Measurements from ENCODE around the gene SERGEF.

DNA sequence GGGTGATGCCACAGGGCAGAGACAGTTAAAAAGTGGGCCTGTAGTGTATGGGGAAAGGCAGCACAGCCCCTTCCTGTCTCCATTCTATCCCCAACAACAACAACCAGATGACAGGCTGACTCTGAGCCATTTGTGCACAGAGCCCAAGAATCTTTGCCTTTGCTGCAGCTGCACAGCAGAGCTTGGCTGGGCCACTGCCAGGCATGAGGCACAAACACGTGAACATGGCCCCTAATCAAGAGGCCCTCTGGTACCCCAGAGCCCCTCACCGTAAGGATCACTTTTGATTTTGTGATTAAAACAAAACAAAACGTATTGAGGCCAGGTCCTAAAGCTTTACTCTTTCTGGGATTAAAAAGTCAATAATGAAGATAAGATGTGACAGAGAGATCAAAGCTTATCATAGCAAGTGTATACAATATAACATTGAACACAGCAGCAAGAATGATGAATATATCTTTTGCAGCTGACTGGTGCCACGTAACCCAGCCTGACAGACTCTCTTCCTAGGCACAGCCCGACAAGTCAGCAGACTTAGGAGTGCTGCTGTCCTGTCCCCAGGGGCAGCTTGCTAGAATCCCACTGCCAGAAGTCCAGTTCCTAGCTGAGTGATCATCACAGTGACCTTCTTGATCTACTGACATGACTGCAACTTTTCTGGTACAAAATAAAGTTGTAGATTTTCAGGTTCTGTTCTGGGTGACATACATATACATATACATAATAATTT, 117.8 kb downstream of the SERGEF start:
- TF ChIP-seq ZNF274 (IDR thresholded peaks at IDR 0.05; ENCODE audit: low read depth, low read length) = no peak
- TF ChIP-seq YY1 (IDR thresholded peaks at IDR 0.05; ENCODE audit: insufficient read depth, insufficient read length) = no peak
- no peak for TF ChIP-seq SUZ12 (IDR thresholded peaks at IDR 0.05; ENCODE audit: extremely low read depth, insufficient read depth, insufficient read length)

Measured in NT2/D1 (cell line).